Panc1 (cell line): ENCODE measurements around the gene NSMCE1. TPM values are rescaled to one million over a fixed set of nuclear protein-coding genes. Genes with fewer than 3 reads are reported as not detected.

Experiments
- ATAC-seq: fragments of 200-7000 bp; cut with Tn5 transposase; 2 replicates; pipeline ENCODE4 v1.9.1; 2020; ENCODE audit warnings: mild to moderate bottlenecking, moderate library complexity
- BruUV-seq: library from RNA; stranded (reverse); fragments of 400-500 nt; replicated peaks from 2 replicates; lab custom pipeline; 2021; lab: Mats Ljungman, UMichigan
- CTCF ChIA-PET: fragments of 300-600 bp; sonication (Branson Sonifier 250); formaldehyde crosslinking; loops from one replicate; lab custom pipeline; 2022; ENCODE audit warnings: antibody characterized with exemption; lab: Charles Lee
- POLR2A ChIA-PET: fragments of 300-600 bp; sonication (Branson Sonifier 250); formaldehyde crosslinking; loops from one replicate; lab custom pipeline; 2022; ENCODE audit warnings: antibody characterized with exemption; lab: Charles Lee
- DNase-seq: peaks from one replicate; pipeline ENCODE4 v3.0.0-alpha.2; 2010; ENCODE audit warnings: low read depth, low spot score
- H3K27ac ChIP-seq: 2 replicates; pipeline ENCODE4 v1.5.1; 2011; ENCODE audit warnings: mild to moderate bottlenecking, low read length, inconsistent platforms
- H3K27me3 ChIP-seq: fragments of 200-500 bp; sonication (Bioruptor generic); 2 replicates; pipeline ENCODE4 v1.6.0; 2014; ENCODE audit warnings: low read length, inconsistent platforms; ENCODE audit not compliant: control insufficient read depth, insufficient read depth
- H3K36me3 ChIP-seq: fragments of 200-500 bp; sonication (Bioruptor generic); 2 replicates; pipeline ENCODE4 v1.5.1; 2014; ENCODE audit warnings: inconsistent platforms, mild to moderate bottlenecking, low read length, moderate library complexity; ENCODE audit not compliant: control insufficient read depth, insufficient read depth
- H3K4me1 ChIP-seq: 2 replicates; pipeline ENCODE4 v1.5.1; 2011; ENCODE audit warnings: inconsistent platforms, mild to moderate bottlenecking, low read length, moderate library complexity; ENCODE audit not compliant: control insufficient read depth, insufficient read depth
- H3K4me3 ChIP-seq, 2 experiments: 2 replicates each; pipeline ENCODE4 v1.5.1; 2011 to 2012; ENCODE audit warnings: low read depth in 2 of 2, low read length in 2 of 2, mild to moderate bottlenecking in 2 of 2, inconsistent platforms in 1 of 2, moderate library complexity in 1 of 2
- H3K9me3 ChIP-seq: fragments of 200-500 bp; sonication (Bioruptor generic); 2 replicates; pipeline ENCODE4 v1.5.1; 2014; ENCODE audit warnings: low read depth, mild to moderate bottlenecking, inconsistent platforms, low read length, moderate library complexity; ENCODE audit not compliant: control insufficient read depth, insufficient read depth
- POLR2AphosphoS5 ChIP-seq: IDR thresholded peaks from 2 replicates; pipeline ENCODE4 v1.6.1; 2012; ENCODE audit warnings: mild to moderate bottlenecking, low read depth, low read length, moderate library complexity
- SIN3A ChIP-seq: IDR thresholded peaks from 2 replicates; pipeline ENCODE4 v1.6.1; 2012; ENCODE audit warnings: low read depth, mild to moderate bottlenecking, low read length, moderate library complexity, borderline replicate concordance; ENCODE audit not compliant: insufficient read depth
- TCF7L2 ChIP-seq: IDR thresholded peaks from 2 replicates; pipeline ENCODE4 v1.6.1; 2011; ENCODE audit warnings: mild to moderate bottlenecking, low read depth, low read length, inconsistent platforms
- in situ Hi-C: cut with HindIII; loops from 2 replicates; pipeline ENCODE4 v1.10.0; 2016; ENCODE audit warnings: low sequenced_read_pairs, low pct_unique_long_range_greater_than_20kb
- intact Hi-C: fragments of 100-400 bp; cut with micrococcal nuclease; formaldehyde crosslinking; loops from one replicate; pipeline ENCODE4 v1.10.0; 2022; ENCODE audit not compliant: unreplicated experiment
- total RNA-seq: library from RNA; stranded (reverse); gene quantifications from one replicate; pipeline ENCODE4 v1.2.1, GENCODE V29; 2021; ENCODE audit not compliant: unreplicated experiment
- TF ChIP-seq, protein P1 (sequence below), 2 experiments: IDR thresholded peaks; 2 replicates each; pipeline ENCODE4 v1.6.1; 2011 to 2012; ENCODE audit warnings: low read depth in 2 of 2, control low read depth in 1 of 2, low read length in 1 of 2, mild to moderate bottlenecking in 1 of 2, moderate library complexity in 1 of 2; ENCODE audit not compliant: insufficient read depth in 1 of 2
- TF ChIP-seq, protein P2 (sequence below): fragments of 450-650 bp; IDR thresholded peaks from 2 replicates; pipeline ENCODE4 v1.5.1; 2017; ENCODE audit warnings: mild to moderate bottlenecking

Gene NSMCE1
- total RNA-seq, 1 experiment from 2014 or later = 48.2 TPM

DNA sequence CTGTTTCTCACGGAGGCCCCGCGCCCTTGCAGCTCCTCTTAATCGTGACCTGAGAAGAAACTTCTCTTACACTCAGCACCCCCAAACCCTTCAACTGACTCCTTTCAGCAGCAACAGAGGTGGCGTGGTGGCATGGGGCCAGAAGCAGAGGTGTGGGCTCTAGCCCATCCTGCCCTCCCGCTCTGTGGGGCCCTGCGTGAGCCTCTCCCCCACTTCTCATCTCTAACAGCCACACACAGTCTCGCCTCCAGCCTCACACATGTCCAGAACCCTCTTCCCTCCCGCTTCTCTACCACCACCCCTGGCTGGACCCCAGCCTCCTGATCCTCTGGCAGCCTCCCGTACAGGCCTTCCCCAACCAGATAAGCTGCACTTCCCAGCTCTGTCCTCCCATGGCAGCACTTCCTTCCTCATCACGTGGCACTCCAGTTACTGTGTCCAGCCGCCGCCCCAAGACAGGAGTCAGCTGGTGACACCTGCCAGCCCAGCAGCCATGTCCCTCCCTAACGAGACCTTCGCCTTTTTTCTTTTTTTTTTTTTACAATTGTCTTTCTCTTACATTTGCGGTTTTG lies 30.5 kb downstream of the NSMCE1 start:
- ChIA-PET POLR2A (no interaction called here), CTCF (interaction anchor here (0.7 kb wide), 1 partner anchor 43 kb away, joined by 5 read pairs; no protein-coding TSS in a partner anchor)
- H3K4me1 ChIP-seq = peaks cover 7% of the 10 kb centered on the region; the same call in 1 of the 2 replicates
- in situ Hi-C loops (no loop called here), intact Hi-C loops (loop anchor here (5.0 kb wide), 1 partner anchor 219 kb away; no protein-coding TSS in a partner anchor)
- DNase-seq (no peak), ATAC-seq (no peak)
- H3K9me3 ChIP-seq = no peaks in the 10 kb centered on the region
- H3K4me3 ChIP-seq = no peak overlapping the region
- no peak overlapping the region for H3K27ac ChIP-seq
- H3K27me3 ChIP-seq = no peaks in the 10 kb centered on the region
- TF ChIP-seq TCF7L2 (no peak), POLR2AphosphoS5 (no peak), SIN3A (no peak)
- TF ChIP-seq, protein P1, sequence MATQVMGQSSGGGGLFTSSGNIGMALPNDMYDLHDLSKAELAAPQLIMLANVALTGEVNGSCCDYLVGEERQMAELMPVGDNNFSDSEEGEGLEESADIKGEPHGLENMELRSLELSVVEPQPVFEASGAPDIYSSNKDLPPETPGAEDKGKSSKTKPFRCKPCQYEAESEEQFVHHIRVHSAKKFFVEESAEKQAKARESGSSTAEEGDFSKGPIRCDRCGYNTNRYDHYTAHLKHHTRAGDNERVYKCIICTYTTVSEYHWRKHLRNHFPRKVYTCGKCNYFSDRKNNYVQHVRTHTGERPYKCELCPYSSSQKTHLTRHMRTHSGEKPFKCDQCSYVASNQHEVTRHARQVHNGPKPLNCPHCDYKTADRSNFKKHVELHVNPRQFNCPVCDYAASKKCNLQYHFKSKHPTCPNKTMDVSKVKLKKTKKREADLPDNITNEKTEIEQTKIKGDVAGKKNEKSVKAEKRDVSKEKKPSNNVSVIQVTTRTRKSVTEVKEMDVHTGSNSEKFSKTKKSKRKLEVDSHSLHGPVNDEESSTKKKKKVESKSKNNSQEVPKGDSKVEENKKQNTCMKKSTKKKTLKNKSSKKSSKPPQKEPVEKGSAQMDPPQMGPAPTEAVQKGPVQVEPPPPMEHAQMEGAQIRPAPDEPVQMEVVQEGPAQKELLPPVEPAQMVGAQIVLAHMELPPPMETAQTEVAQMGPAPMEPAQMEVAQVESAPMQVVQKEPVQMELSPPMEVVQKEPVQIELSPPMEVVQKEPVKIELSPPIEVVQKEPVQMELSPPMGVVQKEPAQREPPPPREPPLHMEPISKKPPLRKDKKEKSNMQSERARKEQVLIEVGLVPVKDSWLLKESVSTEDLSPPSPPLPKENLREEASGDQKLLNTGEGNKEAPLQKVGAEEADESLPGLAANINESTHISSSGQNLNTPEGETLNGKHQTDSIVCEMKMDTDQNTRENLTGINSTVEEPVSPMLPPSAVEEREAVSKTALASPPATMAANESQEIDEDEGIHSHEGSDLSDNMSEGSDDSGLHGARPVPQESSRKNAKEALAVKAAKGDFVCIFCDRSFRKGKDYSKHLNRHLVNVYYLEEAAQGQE (IDR thresholded peaks at IDR 0.05; ENCODE audit: insufficient read depth in 1 of 2, low read depth in 2 of 2, low read length in 1 of 2) = no peak
- TF ChIP-seq, protein P2, sequence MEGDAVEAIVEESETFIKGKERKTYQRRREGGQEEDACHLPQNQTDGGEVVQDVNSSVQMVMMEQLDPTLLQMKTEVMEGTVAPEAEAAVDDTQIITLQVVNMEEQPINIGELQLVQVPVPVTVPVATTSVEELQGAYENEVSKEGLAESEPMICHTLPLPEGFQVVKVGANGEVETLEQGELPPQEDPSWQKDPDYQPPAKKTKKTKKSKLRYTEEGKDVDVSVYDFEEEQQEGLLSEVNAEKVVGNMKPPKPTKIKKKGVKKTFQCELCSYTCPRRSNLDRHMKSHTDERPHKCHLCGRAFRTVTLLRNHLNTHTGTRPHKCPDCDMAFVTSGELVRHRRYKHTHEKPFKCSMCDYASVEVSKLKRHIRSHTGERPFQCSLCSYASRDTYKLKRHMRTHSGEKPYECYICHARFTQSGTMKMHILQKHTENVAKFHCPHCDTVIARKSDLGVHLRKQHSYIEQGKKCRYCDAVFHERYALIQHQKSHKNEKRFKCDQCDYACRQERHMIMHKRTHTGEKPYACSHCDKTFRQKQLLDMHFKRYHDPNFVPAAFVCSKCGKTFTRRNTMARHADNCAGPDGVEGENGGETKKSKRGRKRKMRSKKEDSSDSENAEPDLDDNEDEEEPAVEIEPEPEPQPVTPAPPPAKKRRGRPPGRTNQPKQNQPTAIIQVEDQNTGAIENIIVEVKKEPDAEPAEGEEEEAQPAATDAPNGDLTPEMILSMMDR = no peak
- no TSS peak for BruUV-seq
- peaks cover 2% of the 10 kb centered on the region; the same call in 1 of the 2 replicates for H3K36me3 ChIP-seq

DNA sequence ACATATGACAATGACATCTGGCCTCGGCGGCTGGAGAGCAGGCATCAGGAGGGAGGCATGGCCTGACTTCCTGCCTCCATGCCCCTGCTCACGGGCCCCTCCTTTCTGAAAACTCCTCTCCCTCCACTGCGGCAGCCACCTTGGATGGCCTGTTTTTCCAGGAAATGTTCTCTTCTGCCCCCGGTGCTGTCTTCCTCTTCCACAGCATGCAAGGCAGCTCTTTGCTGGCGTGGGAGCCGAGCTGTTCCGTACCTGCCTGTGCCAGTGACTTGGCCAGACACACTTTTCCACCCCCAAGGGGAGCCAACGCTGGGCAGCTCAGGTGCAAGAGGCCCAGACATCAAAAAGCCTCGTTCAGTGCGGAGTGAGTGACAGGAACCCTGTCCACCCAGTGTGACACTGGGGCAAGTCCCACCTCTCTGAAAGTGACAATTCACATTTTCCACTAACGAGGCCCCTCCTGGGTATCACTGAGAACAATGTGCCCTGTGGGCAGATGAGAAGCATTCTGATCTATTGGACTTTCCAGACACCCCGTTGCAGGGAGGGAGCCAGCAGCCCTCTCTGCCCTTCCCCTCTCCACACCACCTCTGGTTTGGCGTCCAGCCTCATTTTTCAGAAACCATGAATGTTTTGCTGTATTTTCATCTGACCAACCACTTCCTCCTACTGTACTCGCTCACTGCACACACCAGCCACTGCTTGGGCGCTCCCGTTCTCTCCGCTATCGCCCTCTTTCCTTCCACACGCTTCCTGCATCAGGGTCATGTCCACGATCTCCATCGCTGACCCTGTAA lies 31.2 kb downstream of the NSMCE1 start:
- 0 out of 2 replicates have a peak, but pooled peaks cover under 1% of the 10 kb centered on the region for H3K4me1 ChIP-seq
- intact Hi-C loops = loop anchor here (5.0 kb wide), 1 partner anchor 220 kb away; no protein-coding TSS in a partner anchor
- no peaks in the 10 kb centered on the region for H3K9me3 ChIP-seq
- POLR2A ChIA-PET = no interaction called here
- peaks cover 4% of the 10 kb centered on the region for H3K36me3 ChIP-seq
- BruUV-seq = no TSS peak
- H3K27ac ChIP-seq = no peak overlapping the region
- CTCF ChIA-PET = interaction anchor here (0.7 to 1.0 kb wide), 3 partner anchors 83 to 202 kb away, joined by 3 to 5 read pairs (median 3); no protein-coding TSS in a partner anchor
- H3K27me3 ChIP-seq = no peaks in the 10 kb centered on the region
- DNase-seq = no peak
- no peak overlapping the region for H3K4me3 ChIP-seq
- no peak for ATAC-seq
- in situ Hi-C loops = no loop called here
- TF ChIP-seq POLR2AphosphoS5 = no peak
- TF ChIP-seq, protein P1 (IDR thresholded peaks at IDR 0.05; ENCODE audit: insufficient read depth in 1 of 2, low read depth in 2 of 2, low read length in 1 of 2) = no peak
- TF ChIP-seq, protein P2 = no peak
- TF ChIP-seq SIN3A = no peak
- TF ChIP-seq TCF7L2 = no peak
